Activated CD4-positive, alpha-beta T cell treated with anti-CD3 and anti-CD28 coated beads, Interleukin-2, amount 50 U/mL, for 4 hours (primary cell): ENCODE measurements around the gene DCAF10.
"Not testable (repeated sequence)": the region's sequence is repeated elsewhere in the genome, so short reads cannot be mapped to it uniquely, and the experiment has no call there.

Experiments
- DNase-seq, 2 experiments: peaks; one replicate each; pipeline ENCODE4 v3.0.0-alpha.2; 2020

The DCAF10 gene

GRCh38 chr9:37792122-37792521 is 8.5 kb upstream of the DCAF10 start:
- DNase-seq = no peak

GRCh38 chr9:37796232-37796631 is 4.4 kb upstream of the DCAF10 start:
- no peak for DNase-seq

GRCh38 chr9:37798677-37799076 is 1.9 kb upstream of the DCAF10 start:
- DNase-seq = no peak

- DNase-seq = peak in 1 of 2 experiments; percentile 20
Observed at GRCh38 chr9:37801287-37801850, 772 bp downstream of the DCAF10 start.

GRCh38 chr9:37801959-37802711 is 1.5 kb downstream of the DCAF10 start:
- no peak for DNase-seq

- DNase-seq = no peak
Observed at GRCh38 chr9:37806271-37806670, 5.7 kb downstream of the DCAF10 start.

GRCh38 chr9:37809676-37810075 is 9.1 kb downstream of the DCAF10 start:
- DNase-seq = not testable (repeated sequence)

- no peak for DNase-seq
Observed at GRCh38 chr9:37811906-37812476, 11.4 kb downstream of the DCAF10 start.

GRCh38 chr9:37812773-37813379 is 12.3 kb downstream of the DCAF10 start:
- no peak for DNase-seq

- DNase-seq = no peak
Observed at GRCh38 chr9:37818849-37819248, 18.3 kb downstream of the DCAF10 start.

GRCh38 chr9:37820142-37820541 is 19.5 kb downstream of the DCAF10 start:
- no peak for DNase-seq

- not testable (repeated sequence) for DNase-seq
Observed at GRCh38 chr9:37825174-37825573, 24.6 kb downstream of the DCAF10 start.

- no peak for DNase-seq
Observed at GRCh38 chr9:37827483-37828165, 27.0 kb downstream of the DCAF10 start.

- no peak for DNase-seq
Observed at GRCh38 chr9:37835821-37836220, 35.2 kb downstream of the DCAF10 start.

- no peak for DNase-seq
Observed at GRCh38 chr9:37836386-37836785, 35.8 kb downstream of the DCAF10 start.

- no peak for DNase-seq
Observed at GRCh38 chr9:37839496-37840461, 39.2 kb downstream of the DCAF10 start.

- no peak for DNase-seq
Observed at GRCh38 chr9:37840560-37841194, 40.1 kb downstream of the DCAF10 start.

GRCh38 chr9:37852222-37852621 is 51.6 kb downstream of the DCAF10 start:
- DNase-seq = no peak

- no peak for DNase-seq
Observed at GRCh38 chr9:37856551-37856950, 56.0 kb downstream of the DCAF10 start.

GRCh38 chr9:37859043-37859442 is 58.4 kb downstream of the DCAF10 start:
- no peak for DNase-seq

GRCh38 chr9:37862530-37862929 is 61.9 kb downstream of the DCAF10 start:
- DNase-seq = no peak
